G401.6 (cell line): ENCODE results near the gene SLC39A12.

Experiments used
- FAIRE-seq: peaks from 2 replicates; lab custom pipeline; 2012; peaks lifted over from hg19 to GRCh38; lab: Jason Lieb, UNC

Gene SLC39A12

GRCh38 chr10:17963431-17963830 is 11.7 kb downstream of the SLC39A12 start:
- no peak for FAIRE-seq

- no peak for FAIRE-seq
Measured at GRCh38 chr10:17965649-17966235, 14.0 kb downstream of the SLC39A12 start.

- no peak for FAIRE-seq
Measured at GRCh38 chr10:17974505-17974904, 22.8 kb downstream of the SLC39A12 start.

GRCh38 chr10:17980846-17981565 is 29.3 kb downstream of the SLC39A12 start:
- no peak for FAIRE-seq

GRCh38 chr10:17981766-17982380 is 30.2 kb downstream of the SLC39A12 start:
- no peak for FAIRE-seq

- FAIRE-seq, result no peak
Measured at GRCh38 chr10:17984056-17984455, 32.3 kb downstream of the SLC39A12 start.

GRCh38 chr10:17984563-17984962 is 32.8 kb downstream of the SLC39A12 start:
- no peak for FAIRE-seq

GRCh38 chr10:17989908-17990767 is 38.4 kb downstream of the SLC39A12 start:
- no peak for FAIRE-seq

GRCh38 chr10:17992266-17992665 is 40.5 kb downstream of the SLC39A12 start:
- no peak for FAIRE-seq

- no peak for FAIRE-seq
Measured at GRCh38 chr10:17993361-17993760, 41.6 kb downstream of the SLC39A12 start.

GRCh38 chr10:18000601-18001000 is 48.9 kb downstream of the SLC39A12 start:
- no peak for FAIRE-seq

- no peak for FAIRE-seq
Measured at GRCh38 chr10:18005445-18005780, 53.7 kb downstream of the SLC39A12 start.

GRCh38 chr10:18005781-18006456 is 54.2 kb downstream of the SLC39A12 start:
- FAIRE-seq, result no peak

- FAIRE-seq, result no peak
Measured at GRCh38 chr10:18008986-18009385, 57.3 kb downstream of the SLC39A12 start.

GRCh38 chr10:18010050-18010449 is 58.3 kb downstream of the SLC39A12 start:
- no peak for FAIRE-seq

GRCh38 chr10:18020523-18020922 is 68.8 kb downstream of the SLC39A12 start:
- no peak for FAIRE-seq

- no peak for FAIRE-seq
Measured at GRCh38 chr10:18021725-18022480, 70.2 kb downstream of the SLC39A12 start.

GRCh38 chr10:18043148-18044006 is 91.7 kb downstream of the SLC39A12 start:
- FAIRE-seq, result no peak

- no peak for FAIRE-seq
Measured at GRCh38 chr10:18044976-18045720, 93.4 kb downstream of the SLC39A12 start.

GRCh38 chr10:18056583-18056982 is 104.9 kb downstream of the SLC39A12 start:
- no peak for FAIRE-seq
